Colonic mucosa (tissue), 4 donors: ENCODE measurements around the gene FREM3. TPM values are rescaled to one million over a fixed set of nuclear protein-coding genes. Genes with fewer than 3 reads are reported as not detected.
"Not testable (repeated sequence)": the region's sequence is repeated elsewhere in the genome, so short reads cannot be mapped to it uniquely, and the experiment has no call there.

Experiments used
- DNase-seq: peaks from one replicate; pipeline ENCODE4 v3.0.0-alpha.2; 2020
- H3K27ac ChIP-seq: fragments of 200-600 bp; one replicate; pipeline ENCODE4 v1.8.0; 2021
- H3K27me3 ChIP-seq: fragments of 200-600 bp; one replicate; pipeline ENCODE4 v1.8.0; 2021
- H3K36me3 ChIP-seq: fragments of 200-600 bp; one replicate; pipeline ENCODE4 v1.8.0; 2021
- H3K4me1 ChIP-seq: fragments of 200-600 bp; one replicate; pipeline ENCODE4 v1.8.0; 2021; ENCODE audit warnings: mild to moderate bottlenecking
- H3K4me3 ChIP-seq: fragments of 200-600 bp; one replicate; pipeline ENCODE4 v1.8.0; 2021
- H3K9ac ChIP-seq, 2 donors: one replicate each; pipeline ENCODE4 v1.7.0; 2013; ENCODE audit warnings: control low read depth in 2 of 2, low read depth in 2 of 2, low read length in 2 of 2
- H3K9me3 ChIP-seq: fragments of 200-600 bp; one replicate; pipeline ENCODE4 v1.8.0; 2021
- CTCF ChIP-seq: fragments of 200-600 bp; IDR thresholded peaks from one replicate; pipeline ENCODE4 v1.8.0; 2022; ENCODE audit warnings: antibody characterized with exemption, mild to moderate bottlenecking
- intact Hi-C: fragments of 100-400 bp; cut with DNase I; formaldehyde crosslinking; loops from one replicate; pipeline ENCODE4 v1.14.1; 2022
- total RNA-seq, 2 donors: library from RNA; stranded (reverse); fragmentation: NEBNext Ultra II Directional in 1 of 2; extraction: Animal tissue kit (Norgen Biotek cat#: 25700) in 1 of 2; gene quantifications; one replicate each; pipeline ENCODE4 v1.2.1, GENCODE V29; 2021
- donor health status: healthy.
- donor health status: DM: no; HTN: no; CAD: no.
- donor health status: DM: no; HTN: no; CAD: no.

FREM3 gene
- total RNA-seq, 2 donors from 2014 or later: 0.05 TPM; not detected in 1

GRCh38 chr4:143538979-143539669, 161.4 kb downstream of the FREM3 start:
- Histone ChIP-seq H3K36me3 (peaks cover 27% of the 10 kb centered on the region), H3K9me3 (no peaks in the 10 kb centered on the region), H3K27me3 (no peaks in the 10 kb centered on the region), H3K4me3 (no peak overlapping the region), H3K9ac (no peak overlapping the region), H3K4me1 (no peaks in the 10 kb centered on the region), H3K27ac (no peak overlapping the region)
- no peak for TF ChIP-seq CTCF
- no peak for DNase-seq
- intact Hi-C loops: no loop called here

DNA sequence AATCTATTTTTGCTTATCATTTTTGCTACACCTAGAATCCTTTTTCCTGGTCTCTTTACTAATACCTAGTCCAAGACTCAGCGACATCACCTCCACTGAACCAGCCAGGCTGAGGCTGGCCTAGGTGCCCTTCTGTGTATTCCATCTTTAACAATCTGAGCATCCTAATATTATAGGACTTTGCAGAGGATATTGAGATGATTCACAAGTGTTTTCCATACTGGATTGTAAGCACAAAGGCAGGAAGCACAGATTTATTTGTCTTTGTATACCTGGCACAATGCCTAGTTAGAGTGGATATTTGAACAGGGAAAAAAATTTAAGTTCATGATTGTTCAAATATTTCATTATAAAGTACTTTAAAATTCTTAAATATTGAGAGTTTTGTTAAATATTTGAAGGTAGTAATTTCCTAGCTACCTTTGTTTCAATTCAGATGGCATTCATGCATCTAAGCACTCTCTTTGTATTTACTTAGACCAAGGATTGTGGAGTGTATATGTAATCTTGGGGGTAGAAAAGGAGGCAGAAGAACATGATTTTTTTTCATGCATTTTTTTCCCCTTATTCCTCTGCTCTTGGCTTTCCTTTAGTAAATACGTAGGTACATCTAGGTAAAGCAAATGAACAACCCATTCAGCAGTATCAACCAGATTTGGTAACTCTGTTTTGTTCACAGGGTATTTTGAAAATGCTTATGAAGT, 168.5 kb downstream of the FREM3 start:
- Histone ChIP-seq H3K4me1 (no peaks in the 10 kb centered on the region), H3K9ac (no peak overlapping the region), H3K27me3 (no peaks in the 10 kb centered on the region), H3K36me3 (peaks cover 24% of the 10 kb centered on the region), H3K27ac (no peak overlapping the region), H3K4me3 (no peak overlapping the region), H3K9me3 (no peaks in the 10 kb centered on the region)
- TF ChIP-seq CTCF: no peak
- intact Hi-C loops: no loop called here
- DNase-seq: no peak

DNA sequence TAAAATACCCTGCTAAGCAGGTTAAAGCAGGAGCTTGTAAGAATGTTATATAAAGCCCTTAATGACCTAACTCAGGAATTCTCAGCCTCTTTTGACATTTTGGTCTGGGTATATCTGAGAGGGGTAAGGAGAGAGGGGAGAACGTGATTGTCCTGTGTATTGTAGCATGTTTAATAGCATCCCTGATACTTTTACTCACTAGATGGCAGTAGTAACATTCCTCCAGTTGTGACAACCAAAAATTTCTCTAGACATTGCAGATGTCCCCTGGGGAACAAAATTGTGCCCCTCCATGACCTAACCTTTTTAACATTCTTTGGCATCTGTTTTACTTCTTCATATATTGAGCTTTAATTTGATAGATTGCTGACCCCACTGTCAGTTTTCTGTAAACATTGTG, 169.1 kb downstream of the FREM3 start:
- Histone ChIP-seq H3K27ac (no peak overlapping the region), H3K4me1 (no peaks in the 10 kb centered on the region), H3K27me3 (no peaks in the 10 kb centered on the region), H3K9ac (no peak overlapping the region), H3K4me3 (no peak overlapping the region), H3K36me3 (peaks cover 25% of the 10 kb centered on the region), H3K9me3 (no peaks in the 10 kb centered on the region)
- no peak for TF ChIP-seq CTCF
- intact Hi-C loops: no loop called here
- no peak for DNase-seq

GRCh38 chr4:143528046-143528445, 172.4 kb downstream of the FREM3 start:
- H3K4me1 ChIP-seq, H3K27ac ChIP-seq, H3K9me3 ChIP-seq, intact Hi-C loops, H3K9ac ChIP-seq, H3K27me3 ChIP-seq, DNase-seq, H3K4me3 ChIP-seq: not testable (repeated sequence)
- H3K36me3 ChIP-seq: peaks cover 21% of the 10 kb centered on the region

Other genes starting within 250 kb of the FREM3 start
- 10 to 100 TPM; 34.5 to 41.2 TPM for gene SMARCA5, start 187.0 kb downstream of the FREM3 start, total RNA-seq
- under 1 TPM in 1 of 2 donors, not detected in 1; 0.32 TPM for gene GYPE, start 204.9 kb upstream of the FREM3 start, total RNA-seq